Ishikawa (cell line): Measurements from ENCODE around the gene TMEM117.

Experiments
- CEBPB ChIP-seq: IDR thresholded peaks from 2 replicates; pipeline ENCODE4 v1.6.1; 2012
- CREB1 ChIP-seq: IDR thresholded peaks from 2 replicates; pipeline ENCODE4 v1.6.1; 2012; ENCODE audit warnings: low read depth
- EGR1 ChIP-seq: IDR thresholded peaks from 2 replicates; pipeline ENCODE4 v1.6.1; 2012
- EP300 ChIP-seq: IDR thresholded peaks from 2 replicates; pipeline ENCODE4 v1.6.1; 2012; ENCODE audit warnings: borderline replicate concordance
- FOXM1 ChIP-seq: IDR thresholded peaks from 2 replicates; pipeline ENCODE4 v1.6.1; 2012; ENCODE audit warnings: low read depth, borderline replicate concordance
- NFIC ChIP-seq: IDR thresholded peaks from 2 replicates; pipeline ENCODE4 v1.6.1; 2012
- RAD21 ChIP-seq: IDR thresholded peaks from 2 replicates; pipeline ENCODE4 v1.6.1; 2012; ENCODE audit warnings: low read depth
- TAF1 ChIP-seq: IDR thresholded peaks from 2 replicates; pipeline ENCODE4 v1.6.1; 2012; ENCODE audit warnings: low read depth, mild to moderate bottlenecking
- TCF12 ChIP-seq: IDR thresholded peaks from 2 replicates; pipeline ENCODE4 v1.6.1; 2012; ENCODE audit warnings: low read depth
- TEAD4 ChIP-seq: IDR thresholded peaks from 2 replicates; pipeline ENCODE4 v1.6.1; 2012
- YY1 ChIP-seq: IDR thresholded peaks from 2 replicates; pipeline ENCODE4 v1.6.1; 2012; ENCODE audit warnings: low read depth
- ZBTB7A ChIP-seq: IDR thresholded peaks from 2 replicates; pipeline ENCODE4 v1.6.1; 2012; ENCODE audit warnings: low read depth
- TF ChIP-seq, protein P1 (sequence below): IDR thresholded peaks from 2 replicates; pipeline ENCODE4 v1.6.1; 2012
- TF ChIP-seq, protein P2 (sequence below): IDR thresholded peaks from 2 replicates; pipeline ENCODE4 v1.6.1; 2012; ENCODE audit warnings: low read depth, mild to moderate bottlenecking
- TF ChIP-seq, protein P3 (sequence below): IDR thresholded peaks from 2 replicates; pipeline ENCODE4 v1.6.1; 2012

TMEM117 gene

DNA sequence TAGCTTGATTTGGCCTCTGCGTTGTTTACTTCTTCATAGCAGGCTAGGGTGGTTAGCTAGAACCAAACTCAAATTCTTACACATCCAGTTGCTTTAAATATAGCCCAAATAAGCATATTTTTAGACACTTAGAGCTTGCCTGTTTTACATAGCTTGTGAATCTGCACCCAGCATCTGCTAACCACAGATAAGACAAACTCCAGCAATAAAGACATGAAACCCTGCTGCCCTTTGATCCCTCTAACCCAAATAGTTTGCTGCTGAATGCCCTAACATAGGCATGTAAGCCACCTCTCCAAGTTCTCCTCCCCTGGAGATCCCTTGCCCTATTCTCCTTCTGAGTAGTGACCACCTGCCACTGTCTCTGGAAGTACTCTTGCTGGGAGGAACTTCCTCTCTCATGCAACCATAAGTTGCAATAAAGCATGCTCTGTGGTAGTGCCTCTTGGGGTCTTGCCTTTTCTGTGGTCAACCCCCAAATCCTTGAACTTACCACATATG, 185.6 kb downstream of the TMEM117 start:
- TF ChIP-seq ZBTB7A: no peak
- TF ChIP-seq EGR1: no peak
- no peak for TF ChIP-seq NFIC
- TF ChIP-seq TEAD4: no peak
- TF ChIP-seq, protein P1, sequence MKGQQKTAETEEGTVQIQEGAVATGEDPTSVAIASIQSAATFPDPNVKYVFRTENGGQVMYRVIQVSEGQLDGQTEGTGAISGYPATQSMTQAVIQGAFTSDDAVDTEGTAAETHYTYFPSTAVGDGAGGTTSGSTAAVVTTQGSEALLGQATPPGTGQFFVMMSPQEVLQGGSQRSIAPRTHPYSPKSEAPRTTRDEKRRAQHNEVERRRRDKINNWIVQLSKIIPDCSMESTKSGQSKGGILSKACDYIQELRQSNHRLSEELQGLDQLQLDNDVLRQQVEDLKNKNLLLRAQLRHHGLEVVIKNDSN: no peak
- no peak for TF ChIP-seq TCF12
- no peak for TF ChIP-seq EP300
- no peak for TF ChIP-seq CREB1
- TF ChIP-seq RAD21: no peak
- TF ChIP-seq FOXM1: no peak
- TF ChIP-seq YY1: no peak
- TF ChIP-seq, protein P2, sequence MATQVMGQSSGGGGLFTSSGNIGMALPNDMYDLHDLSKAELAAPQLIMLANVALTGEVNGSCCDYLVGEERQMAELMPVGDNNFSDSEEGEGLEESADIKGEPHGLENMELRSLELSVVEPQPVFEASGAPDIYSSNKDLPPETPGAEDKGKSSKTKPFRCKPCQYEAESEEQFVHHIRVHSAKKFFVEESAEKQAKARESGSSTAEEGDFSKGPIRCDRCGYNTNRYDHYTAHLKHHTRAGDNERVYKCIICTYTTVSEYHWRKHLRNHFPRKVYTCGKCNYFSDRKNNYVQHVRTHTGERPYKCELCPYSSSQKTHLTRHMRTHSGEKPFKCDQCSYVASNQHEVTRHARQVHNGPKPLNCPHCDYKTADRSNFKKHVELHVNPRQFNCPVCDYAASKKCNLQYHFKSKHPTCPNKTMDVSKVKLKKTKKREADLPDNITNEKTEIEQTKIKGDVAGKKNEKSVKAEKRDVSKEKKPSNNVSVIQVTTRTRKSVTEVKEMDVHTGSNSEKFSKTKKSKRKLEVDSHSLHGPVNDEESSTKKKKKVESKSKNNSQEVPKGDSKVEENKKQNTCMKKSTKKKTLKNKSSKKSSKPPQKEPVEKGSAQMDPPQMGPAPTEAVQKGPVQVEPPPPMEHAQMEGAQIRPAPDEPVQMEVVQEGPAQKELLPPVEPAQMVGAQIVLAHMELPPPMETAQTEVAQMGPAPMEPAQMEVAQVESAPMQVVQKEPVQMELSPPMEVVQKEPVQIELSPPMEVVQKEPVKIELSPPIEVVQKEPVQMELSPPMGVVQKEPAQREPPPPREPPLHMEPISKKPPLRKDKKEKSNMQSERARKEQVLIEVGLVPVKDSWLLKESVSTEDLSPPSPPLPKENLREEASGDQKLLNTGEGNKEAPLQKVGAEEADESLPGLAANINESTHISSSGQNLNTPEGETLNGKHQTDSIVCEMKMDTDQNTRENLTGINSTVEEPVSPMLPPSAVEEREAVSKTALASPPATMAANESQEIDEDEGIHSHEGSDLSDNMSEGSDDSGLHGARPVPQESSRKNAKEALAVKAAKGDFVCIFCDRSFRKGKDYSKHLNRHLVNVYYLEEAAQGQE: no peak
- TF ChIP-seq CEBPB: no peak
- TF ChIP-seq, protein P3, sequence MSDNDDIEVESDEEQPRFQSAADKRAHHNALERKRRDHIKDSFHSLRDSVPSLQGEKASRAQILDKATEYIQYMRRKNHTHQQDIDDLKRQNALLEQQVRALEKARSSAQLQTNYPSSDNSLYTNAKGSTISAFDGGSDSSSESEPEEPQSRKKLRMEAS: no peak
- no peak for TF ChIP-seq TAF1

DNA sequence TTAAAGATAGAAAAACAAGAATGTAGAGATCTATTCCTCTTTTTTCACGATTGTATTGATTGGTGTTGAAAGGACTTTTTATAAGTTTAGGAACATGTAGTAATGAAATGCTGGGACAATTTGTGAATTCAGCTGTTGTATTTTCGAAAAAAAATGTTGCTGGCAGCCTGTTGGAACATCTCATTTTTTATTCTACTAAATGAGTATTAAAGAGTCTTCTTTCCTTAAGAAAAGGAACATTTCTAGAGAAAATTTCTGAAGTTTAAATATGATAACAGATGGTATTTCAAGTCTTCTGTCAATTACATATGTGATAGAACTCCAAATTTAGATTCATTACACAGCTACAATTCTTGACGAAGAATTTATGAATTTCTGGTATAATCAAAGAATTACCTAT, 189.6 kb downstream of the TMEM117 start:
- no peak for TF ChIP-seq TCF12
- TF ChIP-seq EP300: no peak
- no peak for TF ChIP-seq NFIC
- TF ChIP-seq, protein P3: no peak
- TF ChIP-seq, protein P2: no peak
- no peak for TF ChIP-seq TAF1
- TF ChIP-seq, protein P1: no peak
- no peak for TF ChIP-seq YY1
- TF ChIP-seq FOXM1: no peak
- no peak for TF ChIP-seq EGR1
- no peak for TF ChIP-seq ZBTB7A
- no peak for TF ChIP-seq TEAD4
- TF ChIP-seq CREB1: no peak
- TF ChIP-seq CEBPB: no peak
- TF ChIP-seq RAD21: no peak

DNA sequence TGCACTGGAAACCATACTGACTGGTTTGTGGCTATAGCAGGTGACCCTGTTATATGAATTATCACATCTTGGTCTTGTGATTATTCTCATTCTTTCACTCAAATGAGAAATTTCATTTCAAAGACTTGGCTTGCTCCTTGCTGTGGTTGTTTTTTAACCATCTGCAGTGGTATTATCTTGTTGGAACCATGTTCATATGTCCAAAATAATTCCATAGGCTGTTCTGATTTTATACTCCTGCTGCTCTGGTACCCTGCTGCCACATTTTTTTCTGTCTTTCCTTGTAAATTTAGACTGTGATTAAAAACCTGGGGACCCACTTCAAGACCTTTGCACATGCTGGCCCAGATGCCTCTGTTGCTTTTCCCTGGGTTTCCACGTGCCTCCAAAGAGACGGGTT, 190.2 kb downstream of the TMEM117 start:
- TF ChIP-seq EP300 (no peak), YY1 (no peak), FOXM1 (no peak), ZBTB7A (no peak), TCF12 (no peak), CREB1 (no peak), EGR1 (no peak), CEBPB (no peak), TAF1 (no peak)
- TF ChIP-seq, protein P1: no peak
- TF ChIP-seq, protein P3: no peak

DNA sequence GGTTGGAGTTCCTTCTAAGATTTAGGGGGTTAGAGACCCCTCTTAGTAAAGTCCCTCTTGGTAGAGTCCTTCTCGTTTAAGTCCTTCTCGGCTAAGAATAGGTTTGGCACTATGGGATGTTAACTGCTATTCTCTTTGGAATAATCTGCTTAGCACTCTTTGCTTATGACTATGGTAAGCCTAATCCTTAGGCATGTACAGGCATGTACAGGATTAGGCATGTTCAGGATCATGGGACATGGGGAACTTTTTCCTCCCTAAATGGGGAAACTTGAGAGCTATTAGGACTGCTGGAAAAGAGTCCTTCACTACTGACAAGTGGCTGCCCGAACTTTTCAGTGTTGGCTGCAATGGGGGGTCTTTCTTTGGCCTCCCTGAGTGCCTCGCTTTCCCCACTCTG, 193.3 kb downstream of the TMEM117 start:
- TF ChIP-seq FOXM1 (no peak), NFIC (no peak), RAD21 (no peak), ZBTB7A (no peak), TCF12 (no peak), EGR1 (no peak), TAF1 (no peak), CREB1 (no peak), CEBPB (no peak), EP300 (no peak), YY1 (no peak)
- TF ChIP-seq, protein P3: no peak
- TF ChIP-seq, protein P1: no peak
- TF ChIP-seq, protein P2: no peak
